Breast epithelium (tissue), 4 donors: ENCODE results near the gene CCR3. TPM values are rescaled to one million over a fixed set of nuclear protein-coding genes. Genes with fewer than 3 reads are reported as not detected.

Experiments used
- DNase-seq, 2 donors: peaks; one replicate each; pipeline ENCODE4 v3.0.0-alpha.2; 2019; ENCODE audit warnings: low spot score in 2 of 2
- H3K27ac ChIP-seq, 2 donors: fragments of 200-600 bp; sonication (generic) in 1 of 2; one replicate each; pipeline ENCODE4 v1.5.1; 2016 to 2019; ENCODE audit warnings: mild to moderate bottlenecking in 1 of 2
- H3K27me3 ChIP-seq, 2 donors: fragments of 200-600 bp; sonication (generic) in 1 of 2; one replicate each; pipeline versions ENCODE4 v1.5.1 to v1.6.0; 2017 to 2019; ENCODE audit warnings: control low read depth in 1 of 2, mild to moderate bottlenecking in 1 of 2
- H3K36me3 ChIP-seq: fragments of 200-600 bp; one replicate; pipeline ENCODE4 v1.5.1; 2019
- H3K4me1 ChIP-seq, 2 donors: fragments of 200-600 bp; sonication (generic); one replicate each; pipeline ENCODE4 v1.5.1; 2016 to 2019; ENCODE audit warnings: control low read depth in 1 of 2
- H3K4me3 ChIP-seq, 3 donors: fragments of 200-600 bp; sonication (generic); 1 replicate in 2 of 3; 2 replicates in 1 of 3; pipeline ENCODE4 v1.5.1; 2016 to 2019; ENCODE audit warnings: mild to moderate bottlenecking in 3 of 3, moderate library complexity in 2 of 3
- H3K9me3 ChIP-seq, 2 donors: fragments of 200-600 bp; sonication (generic) in 1 of 2; one replicate each; pipeline ENCODE4 v1.5.1; 2016 to 2019; ENCODE audit warnings: control low read depth in 1 of 2
- CTCF ChIP-seq, 3 donors: fragments of 450-650 bp; IDR thresholded peaks; one replicate each; pipeline ENCODE4 v1.5.1; 2016 to 2017; ENCODE audit warnings: antibody characterized with exemption in 3 of 3, mild to moderate bottlenecking in 3 of 3, moderate library complexity in 3 of 3
- POLR2A ChIP-seq: fragments of 450-650 bp; IDR thresholded peaks from one replicate; pipeline ENCODE4 v1.6.1; 2016; ENCODE audit warnings: antibody characterized with exemption, mild to moderate bottlenecking, moderate library complexity
- POLR2AphosphoS5 ChIP-seq, 3 donors: sonication (generic); formaldehyde crosslinking; IDR thresholded peaks; one replicate each; pipeline ENCODE4 v1.6.1; 2017; ENCODE audit warnings: antibody characterized with exemption in 3 of 3
- intact Hi-C: fragments of 100-400 bp; cut with DNase I; formaldehyde crosslinking; loops from one replicate; pipeline ENCODE4 v1.15.1; 2023; ENCODE audit warnings: low total_unique reads
- total RNA-seq, 3 donors: library from RNA; depleted of rRNA; stranded (reverse); fragments of >200 nt; gene quantifications; one replicate each; pipeline ENCODE4 v1.1.0, GENCODE V29; 2016

CCR3 gene
- total RNA-seq, 3 donors from 2014 or later, result not detected

DNA sequence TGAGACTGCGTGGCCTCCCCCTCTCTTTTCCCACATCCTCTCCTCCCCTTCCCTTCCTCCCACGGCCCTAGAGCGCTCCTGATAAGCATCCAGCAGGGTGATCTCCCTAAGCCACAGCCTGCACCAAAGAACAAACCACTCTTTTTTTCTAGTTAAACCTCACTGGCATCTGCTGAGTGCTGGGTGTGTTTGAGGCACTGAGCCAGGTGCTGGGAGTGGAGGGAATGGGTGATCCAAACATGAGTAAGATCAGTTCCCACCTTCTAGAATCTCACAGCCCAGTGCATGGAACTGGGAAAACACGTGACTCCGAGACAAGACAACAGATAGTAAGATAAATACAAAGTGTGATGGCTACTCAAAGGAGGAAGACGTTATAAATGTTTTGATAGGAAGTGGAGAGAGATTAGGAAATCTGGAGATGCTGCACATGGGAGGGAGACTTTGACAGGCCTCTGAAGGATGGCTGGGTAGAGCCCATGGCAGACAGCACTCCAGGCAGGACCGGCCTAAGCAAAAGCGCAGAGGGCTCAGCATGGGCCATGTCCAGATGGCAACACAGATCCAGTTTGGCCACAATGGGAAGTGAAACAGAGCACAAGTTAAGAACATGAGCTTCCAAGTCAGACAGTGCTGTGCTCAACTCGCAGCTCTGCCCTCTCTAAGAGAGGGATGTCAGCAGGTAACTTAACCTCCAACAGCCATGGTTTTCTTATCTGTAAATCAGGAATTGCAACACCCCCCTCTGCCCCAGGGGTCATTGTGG is 55.6 kb downstream of the CCR3 start:
- Histone ChIP-seq H3K9me3 (no peaks in the 10 kb centered on the region), H3K4me3 (no peak overlapping the region), H3K27ac (no peak overlapping the region), H3K4me1 (no peaks in the 10 kb centered on the region), H3K36me3 (no peaks in the 10 kb centered on the region), H3K27me3 (no peaks in the 10 kb centered on the region)
- intact Hi-C loops, result no loop called here
- TF ChIP-seq POLR2AphosphoS5 (IDR thresholded peaks at IDR 0.05) (no peak), POLR2A (no peak), CTCF (IDR thresholded peaks at IDR 0.05) (no peak)
- no peak for DNase-seq

DNA sequence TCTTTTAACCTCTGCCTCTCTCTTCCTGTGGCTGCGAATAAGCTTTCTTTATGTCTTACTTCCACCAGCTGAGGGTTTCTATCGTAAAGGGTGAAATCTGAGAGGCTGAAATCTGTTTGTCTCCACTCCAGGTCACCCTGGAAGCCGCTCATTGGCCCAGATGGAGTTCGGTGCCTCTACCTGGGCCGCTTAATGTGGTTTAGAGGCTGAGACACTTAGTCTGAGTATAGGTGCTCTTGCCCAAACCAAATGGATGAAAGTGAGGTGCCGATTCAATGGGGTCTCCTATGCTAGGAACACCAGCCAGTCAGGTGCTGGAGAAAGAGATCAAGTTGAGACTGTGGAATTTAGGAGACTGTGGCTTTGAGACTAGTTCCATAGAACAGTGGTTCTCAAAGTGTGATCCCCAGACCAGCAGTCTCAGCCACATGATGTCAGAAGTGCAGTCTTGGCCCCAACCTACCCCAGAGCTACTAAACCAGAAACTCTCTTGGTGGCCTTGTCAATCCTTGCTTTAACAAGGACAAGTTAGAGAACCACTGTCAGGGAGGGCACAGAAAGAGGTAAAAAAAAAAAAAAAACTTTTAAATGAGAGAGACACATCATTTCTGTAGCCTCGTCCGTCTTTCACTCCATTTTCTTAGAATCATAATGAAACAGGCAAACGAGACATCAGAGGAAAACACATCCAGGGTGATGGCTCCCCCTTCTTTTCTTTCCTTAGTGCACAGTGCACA is 56.8 kb downstream of the CCR3 start:
- intact Hi-C loops, result no loop called here
- no peak for DNase-seq
- Histone ChIP-seq H3K27me3 (no peaks in the 10 kb centered on the region), H3K4me3 (no peak overlapping the region), H3K4me1 (no peaks in the 10 kb centered on the region), H3K9me3 (no peaks in the 10 kb centered on the region), H3K36me3 (no peaks in the 10 kb centered on the region), H3K27ac (no peak overlapping the region)
- TF ChIP-seq POLR2AphosphoS5 (IDR thresholded peaks at IDR 0.05) (no peak), CTCF (IDR thresholded peaks at IDR 0.05) (no peak), POLR2A (no peak)

DNA sequence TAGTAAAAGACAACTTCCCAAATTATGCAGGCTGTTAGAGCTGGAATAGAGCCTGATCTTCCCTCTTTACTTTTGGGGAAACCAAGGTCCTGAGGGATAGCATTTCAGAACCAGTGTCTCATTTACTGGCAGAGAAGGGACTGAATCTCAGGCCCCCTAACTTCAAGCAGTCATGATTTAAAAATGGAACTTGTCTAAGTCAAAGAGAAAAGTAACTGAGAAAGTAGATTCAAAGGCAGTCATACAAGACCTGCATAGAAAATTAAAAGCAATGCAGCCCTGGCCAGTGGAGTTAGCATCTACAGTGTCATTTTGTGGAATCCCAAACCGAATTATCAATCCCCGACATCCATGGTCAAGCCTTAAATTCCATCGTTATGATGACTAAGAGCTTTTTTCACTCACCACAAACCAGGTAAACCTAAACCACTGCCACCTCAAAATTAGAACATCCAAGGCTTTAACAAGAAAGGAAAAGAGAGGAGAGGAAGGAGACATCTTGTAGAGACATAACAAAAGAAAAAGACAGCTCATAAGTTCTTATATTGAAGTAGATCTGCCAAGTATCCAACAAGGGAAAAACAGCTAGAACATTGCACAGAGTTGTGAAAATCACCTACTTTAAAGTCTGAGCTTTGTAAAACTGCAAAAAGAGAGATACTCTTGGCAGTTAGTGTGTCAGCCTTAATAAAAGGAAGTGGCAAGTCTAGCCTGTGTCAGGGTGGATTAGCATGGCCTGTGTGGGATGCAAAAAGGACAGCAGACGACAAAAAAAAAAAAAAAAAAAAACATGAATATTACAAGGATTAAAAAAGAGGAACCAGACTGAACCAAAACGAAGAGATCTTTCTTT is 57.6 kb downstream of the CCR3 start:
- H3K27me3 ChIP-seq, result no peaks in the 10 kb centered on the region
- TF ChIP-seq POLR2A (no peak), POLR2AphosphoS5 (IDR thresholded peaks at IDR 0.05) (no peak), CTCF (IDR thresholded peaks at IDR 0.05) (no peak)
- H3K27ac ChIP-seq, result no peak overlapping the region
- DNase-seq, result no peak
- intact Hi-C loops, result no loop called here
- no peak overlapping the region for H3K4me3 ChIP-seq
- H3K36me3 ChIP-seq, result no peaks in the 10 kb centered on the region
- no peaks in the 10 kb centered on the region for H3K9me3 ChIP-seq
- H3K4me1 ChIP-seq, result no peaks in the 10 kb centered on the region

DNA sequence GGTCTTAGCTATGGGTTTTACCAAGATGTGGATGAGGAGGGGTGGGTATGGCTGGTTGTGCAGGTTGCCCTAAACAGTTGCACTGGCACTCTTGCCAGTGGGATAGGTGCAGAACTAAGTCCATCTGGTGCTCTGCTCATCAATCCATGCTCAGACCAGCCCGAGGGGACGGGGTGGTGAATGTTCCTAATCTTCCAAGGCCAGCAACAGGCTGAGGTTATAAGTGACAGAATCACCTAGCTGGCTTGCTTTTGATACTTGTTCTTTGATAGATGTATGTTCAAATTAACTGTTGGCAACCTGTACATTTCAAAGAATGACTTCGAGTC is 58.2 kb downstream of the CCR3 start:
- intact Hi-C loops, result no loop called here
- TF ChIP-seq CTCF (IDR thresholded peaks at IDR 0.05), result no peak
- no peak for TF ChIP-seq POLR2AphosphoS5 (IDR thresholded peaks at IDR 0.05)
- TF ChIP-seq POLR2A, result no peak
- H3K27me3 ChIP-seq, result no peaks in the 10 kb centered on the region
- H3K27ac ChIP-seq, result no peak overlapping the region
- no peak for DNase-seq
- no peaks in the 10 kb centered on the region for H3K36me3 ChIP-seq
- H3K4me1 ChIP-seq, result no peaks in the 10 kb centered on the region
- H3K9me3 ChIP-seq, result no peaks in the 10 kb centered on the region
- no peak overlapping the region for H3K4me3 ChIP-seq
